GM12891 (cell line): ENCODE measurements around the gene CLSTN3.

Experiments
- POLR2A ChIP-seq: IDR thresholded peaks from 2 replicates; pipeline ENCODE4 v1.6.1; 2011; ENCODE audit warnings: low read depth, low read length, control low read depth
- POLR2AphosphoS5 ChIP-seq: IDR thresholded peaks from 2 replicates; pipeline ENCODE4 v1.6.1; 2011; ENCODE audit warnings: low read depth, low read length, control low read depth
- TAF1 ChIP-seq: IDR thresholded peaks from 2 replicates; pipeline ENCODE4 v1.6.1; 2011; ENCODE audit warnings: low read depth, low read length, control low read depth

GRCh38 chr12:7109572-7109920 is 20.6 kb upstream of the CLSTN3 start:
- TF ChIP-seq TAF1 (no peak), POLR2A (no peak), POLR2AphosphoS5 (no peak)
